Measurements from ENCODE around the gene AKAP12.

DNA sequence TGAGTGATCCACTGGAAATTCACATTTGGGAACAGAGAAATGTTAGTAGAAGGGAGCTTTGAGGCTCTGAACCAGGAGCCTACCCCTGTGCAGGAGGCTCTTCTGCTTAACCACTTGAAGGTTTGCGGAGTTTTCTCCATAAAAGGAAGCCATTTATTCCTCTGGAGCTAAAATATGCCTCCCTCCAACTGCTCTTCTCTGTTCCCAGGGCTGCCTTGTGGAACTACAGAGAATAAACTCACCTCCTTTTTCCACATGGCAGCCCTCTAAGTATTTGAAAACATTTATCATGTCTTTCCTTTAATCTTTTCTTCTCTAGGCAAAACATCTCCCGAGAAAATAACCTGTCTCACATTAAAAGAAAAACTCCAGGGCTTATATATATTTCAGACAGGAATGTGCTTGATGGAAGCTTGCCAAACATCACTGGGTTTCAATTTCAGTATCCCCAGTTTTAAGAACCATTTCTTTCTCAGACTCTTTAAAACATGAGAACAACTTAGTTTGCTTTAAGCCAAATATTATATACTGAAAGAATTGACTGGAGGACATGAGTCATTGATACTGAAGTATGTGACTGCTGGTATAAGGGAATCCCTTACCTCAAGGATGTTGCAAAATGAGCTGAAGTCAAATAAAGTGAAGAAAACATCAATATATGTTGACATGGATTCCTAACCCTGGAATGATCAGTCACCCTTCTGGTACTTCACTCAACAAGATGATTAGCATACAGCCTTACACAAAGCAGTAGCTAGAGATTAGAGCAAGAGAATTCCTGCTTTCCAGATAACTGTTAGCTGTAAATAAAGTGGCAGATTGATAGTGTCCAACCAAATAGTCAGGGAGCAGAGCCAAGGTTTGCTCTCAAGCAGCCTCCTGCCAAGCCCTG is 77.6 kb downstream of the AKAP12 start:
- TF ChIP-seq SIN3A (IDR thresholded peaks at IDR 0.05; ENCODE audit: borderline replicate concordance, insufficient read depth, low read length) (no peak), TAF1 (IDR thresholded peaks at IDR 0.05; ENCODE audit: borderline replicate concordance, insufficient read depth, low read length) (no peak), POLR2AphosphoS5 (IDR thresholded peaks at IDR 0.05; ENCODE audit: low read depth, low read length) (no peak)
- TF ChIP-seq, protein P1, sequence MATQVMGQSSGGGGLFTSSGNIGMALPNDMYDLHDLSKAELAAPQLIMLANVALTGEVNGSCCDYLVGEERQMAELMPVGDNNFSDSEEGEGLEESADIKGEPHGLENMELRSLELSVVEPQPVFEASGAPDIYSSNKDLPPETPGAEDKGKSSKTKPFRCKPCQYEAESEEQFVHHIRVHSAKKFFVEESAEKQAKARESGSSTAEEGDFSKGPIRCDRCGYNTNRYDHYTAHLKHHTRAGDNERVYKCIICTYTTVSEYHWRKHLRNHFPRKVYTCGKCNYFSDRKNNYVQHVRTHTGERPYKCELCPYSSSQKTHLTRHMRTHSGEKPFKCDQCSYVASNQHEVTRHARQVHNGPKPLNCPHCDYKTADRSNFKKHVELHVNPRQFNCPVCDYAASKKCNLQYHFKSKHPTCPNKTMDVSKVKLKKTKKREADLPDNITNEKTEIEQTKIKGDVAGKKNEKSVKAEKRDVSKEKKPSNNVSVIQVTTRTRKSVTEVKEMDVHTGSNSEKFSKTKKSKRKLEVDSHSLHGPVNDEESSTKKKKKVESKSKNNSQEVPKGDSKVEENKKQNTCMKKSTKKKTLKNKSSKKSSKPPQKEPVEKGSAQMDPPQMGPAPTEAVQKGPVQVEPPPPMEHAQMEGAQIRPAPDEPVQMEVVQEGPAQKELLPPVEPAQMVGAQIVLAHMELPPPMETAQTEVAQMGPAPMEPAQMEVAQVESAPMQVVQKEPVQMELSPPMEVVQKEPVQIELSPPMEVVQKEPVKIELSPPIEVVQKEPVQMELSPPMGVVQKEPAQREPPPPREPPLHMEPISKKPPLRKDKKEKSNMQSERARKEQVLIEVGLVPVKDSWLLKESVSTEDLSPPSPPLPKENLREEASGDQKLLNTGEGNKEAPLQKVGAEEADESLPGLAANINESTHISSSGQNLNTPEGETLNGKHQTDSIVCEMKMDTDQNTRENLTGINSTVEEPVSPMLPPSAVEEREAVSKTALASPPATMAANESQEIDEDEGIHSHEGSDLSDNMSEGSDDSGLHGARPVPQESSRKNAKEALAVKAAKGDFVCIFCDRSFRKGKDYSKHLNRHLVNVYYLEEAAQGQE (IDR thresholded peaks at IDR 0.05; ENCODE audit: insufficient read depth in 1 of 2, low read depth in 2 of 2, low read length in 2 of 2): no peak

All from PFSK-1 (cell line).